Ammon's horn (tissue), 1 donor: Measurements from ENCODE around the gene ANK3.

Experiments
- DNase-seq: peaks from one replicate; pipeline ENCODE4 v3.0.0-alpha.2; 2016; ENCODE audit warnings: low spot score

Gene ANK3

DNA sequence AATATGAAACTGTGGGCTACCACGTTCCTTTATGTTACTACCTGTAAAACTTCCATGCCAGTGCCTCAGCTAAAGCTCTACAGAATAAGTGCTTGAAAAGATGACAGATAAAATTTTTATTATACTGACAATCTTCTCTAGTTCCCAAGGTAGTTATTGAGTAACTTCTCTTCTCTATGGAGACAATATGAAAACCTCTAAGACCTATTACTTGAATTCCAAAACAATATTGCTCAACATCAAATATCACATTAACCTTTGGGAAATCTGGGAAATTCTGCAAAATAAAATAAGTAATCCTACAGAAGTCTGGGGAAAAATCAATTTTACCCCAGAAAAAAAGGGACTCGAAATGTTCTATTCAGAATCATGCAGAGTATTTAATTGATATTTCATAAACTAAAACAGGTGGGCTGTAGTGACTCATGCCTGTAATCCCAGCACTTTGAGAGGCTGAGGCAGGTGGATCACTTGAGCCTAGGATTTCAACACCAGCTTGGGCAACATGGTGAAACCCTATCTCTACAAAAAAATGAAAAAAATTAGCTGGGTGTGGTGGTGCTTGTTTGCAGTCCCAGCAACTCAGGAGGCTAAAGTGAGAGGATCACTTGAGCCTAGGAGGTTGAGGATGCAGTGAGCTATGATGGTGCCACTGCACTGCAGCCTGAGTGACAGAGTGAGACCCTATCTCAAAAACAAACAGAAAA, 23.8 kb upstream of the ANK3 start:
- DNase-seq = no peak

- DNase-seq = no peak
Observed at GRCh38 chr10:60410970-60411369, 21.3 kb upstream of the ANK3 start.

GRCh38 chr10:60409202-60409601, 19.5 kb upstream of the ANK3 start:
- no peak for DNase-seq

DNA sequence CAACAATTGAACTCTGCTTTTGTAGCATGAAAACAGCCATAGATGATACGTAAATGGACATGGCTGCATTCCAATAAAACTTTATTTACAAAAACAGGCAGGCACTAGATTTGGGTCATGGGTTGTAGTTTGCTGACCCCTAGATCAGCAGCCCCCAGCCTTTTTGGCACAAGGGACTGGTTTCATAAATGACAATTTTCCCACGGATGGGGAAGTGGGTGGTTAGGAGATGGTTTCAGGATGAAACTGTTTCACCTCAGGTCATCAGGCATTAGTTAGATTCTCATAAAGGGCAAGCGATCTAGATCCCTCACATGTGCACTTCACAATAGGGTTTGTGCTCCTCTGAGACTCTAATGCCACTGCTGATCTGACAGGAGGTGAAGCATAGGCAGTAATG, 16.5 kb upstream of the ANK3 start:
- no peak for DNase-seq

DNA sequence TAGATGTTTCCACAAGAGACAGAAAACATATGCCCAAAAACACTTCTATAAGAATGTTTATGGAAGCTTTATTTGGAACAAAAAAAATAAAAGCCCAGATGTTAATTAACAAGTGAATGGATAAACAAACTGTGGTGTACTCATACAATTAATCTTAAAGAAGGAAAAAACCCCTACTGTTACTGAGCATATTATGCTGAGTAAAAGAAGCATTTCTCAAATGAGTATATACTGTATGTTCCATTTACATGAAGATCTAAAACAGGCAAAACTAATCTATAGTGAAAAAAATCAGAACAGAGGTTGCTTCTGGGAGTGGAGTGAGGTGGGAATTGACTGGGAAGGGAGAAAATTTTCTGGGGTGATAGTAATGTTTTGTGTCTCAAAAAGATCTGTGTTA, 15.5 kb upstream of the ANK3 start:
- no peak for DNase-seq

DNA sequence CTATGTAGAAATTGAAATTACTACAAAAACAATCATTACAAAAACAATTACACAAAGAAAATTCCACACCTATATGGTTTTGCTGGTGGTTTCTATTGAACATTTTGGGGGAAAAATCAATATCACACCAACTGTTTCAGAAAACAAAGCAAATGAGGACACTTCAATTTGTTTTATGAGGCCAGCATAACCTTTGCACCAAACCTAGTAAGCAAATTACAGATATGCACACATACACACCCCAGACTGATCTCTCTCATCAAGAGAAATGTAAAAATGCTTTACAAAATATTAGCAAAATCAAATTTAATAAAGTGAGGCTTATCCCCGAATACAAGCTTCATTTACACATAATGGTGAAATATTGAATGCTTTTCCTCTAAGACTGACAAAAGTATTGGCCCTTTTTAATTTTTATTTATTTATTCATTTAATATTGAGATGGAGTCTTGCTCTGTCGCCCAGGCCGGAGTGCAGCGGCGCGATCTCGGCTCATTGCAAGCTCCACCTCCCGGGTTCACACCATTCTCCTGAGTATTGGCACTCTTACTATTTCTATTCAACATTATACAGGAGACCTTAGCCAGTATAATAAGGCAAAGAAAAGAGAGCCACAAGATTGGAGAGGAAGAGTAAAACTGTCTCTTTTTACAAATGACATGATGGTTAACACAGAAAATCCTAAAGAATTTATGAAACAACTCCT, 13.6 kb upstream of the ANK3 start:
- no peak for DNase-seq

DNA sequence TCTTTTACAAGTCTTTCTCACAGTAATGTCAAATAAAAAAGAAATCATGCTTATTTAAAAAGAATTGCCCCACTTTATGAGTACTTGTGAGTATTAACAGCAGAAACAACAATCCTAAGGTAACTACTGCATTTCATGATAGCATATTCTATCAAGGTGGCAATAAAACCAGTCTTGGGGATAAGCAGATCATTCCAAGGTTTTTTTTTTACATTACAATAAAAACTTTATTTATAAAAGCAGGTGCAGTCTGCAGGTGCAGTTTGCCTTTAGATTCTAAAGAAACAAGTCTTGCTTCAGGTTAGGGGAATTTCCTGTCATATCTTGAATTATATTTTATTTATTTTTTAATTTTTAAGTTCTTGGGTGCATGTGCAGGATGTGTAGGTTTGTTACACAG, 10.7 kb upstream of the ANK3 start:
- no peak for DNase-seq

GRCh38 chr10:60399328-60399727, 9.7 kb upstream of the ANK3 start:
- no peak for DNase-seq

- DNase-seq = no peak
Observed at GRCh38 chr10:60397792-60398191, 8.1 kb upstream of the ANK3 start.

- no peak for DNase-seq
Observed at GRCh38 chr10:60396766-60397165, 7.1 kb upstream of the ANK3 start.

GRCh38 chr10:60395711-60396110, 6.0 kb upstream of the ANK3 start:
- no peak for DNase-seq

DNA sequence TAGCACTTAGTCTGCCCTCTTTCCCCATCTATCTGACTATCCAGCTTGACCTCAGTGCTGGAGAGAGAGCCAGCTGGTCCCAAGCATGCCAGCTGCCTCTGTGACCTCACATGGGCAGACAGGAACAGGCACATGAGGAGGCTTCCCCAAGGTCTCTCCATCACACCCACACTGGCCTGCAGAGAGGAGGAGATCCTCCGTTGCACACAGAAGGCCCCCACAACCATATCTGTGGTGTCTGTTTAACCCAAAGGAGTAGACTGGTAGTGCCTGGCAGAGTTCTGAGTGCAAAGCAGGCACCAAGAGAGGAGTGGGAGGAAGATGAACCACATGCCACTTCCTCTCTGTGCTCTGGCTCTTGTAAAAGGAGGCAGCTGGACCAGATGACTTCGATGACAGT, 4.8 kb upstream of the ANK3 start:
- peak; percentile 63 for DNase-seq

- peak; percentile 63 for DNase-seq
Observed at GRCh38 chr10:60390224-60390626, 550 bp upstream of the ANK3 start.

DNA sequence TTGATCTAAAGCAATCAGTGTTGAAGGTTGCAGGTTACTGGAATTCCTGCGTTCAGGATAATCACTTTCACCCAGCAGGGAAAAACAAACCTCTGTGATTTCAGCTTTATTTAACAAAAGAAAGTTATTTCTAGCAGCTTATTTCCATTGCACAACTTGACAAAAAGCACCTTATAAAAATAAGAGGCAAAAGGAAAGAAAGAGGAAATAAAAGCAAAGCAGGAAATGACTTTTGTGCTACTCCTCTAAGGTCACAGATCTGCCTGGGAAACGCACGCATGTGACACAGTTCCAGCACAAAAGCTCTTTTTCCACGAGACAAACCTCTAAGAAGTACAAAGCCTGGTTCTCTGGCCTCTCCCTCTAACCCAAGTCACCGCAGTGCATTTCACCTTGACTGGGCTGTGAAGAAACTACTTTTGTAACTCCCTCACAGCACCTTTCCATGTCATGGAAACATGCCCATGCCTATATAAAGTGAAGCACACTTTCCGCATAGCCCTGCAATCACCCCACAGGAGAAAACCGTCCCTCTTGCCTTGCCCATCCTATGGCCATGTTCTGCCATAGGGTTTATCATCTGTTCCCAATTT, 870 bp downstream of the ANK3 start:
- peak; percentile 71 for DNase-seq

GRCh38 chr10:60388116-60388625, 1.5 kb downstream of the ANK3 start:
- DNase-seq = no peak

- DNase-seq = peak; percentile 53
Observed at GRCh38 chr10:60387531-60387930, 2.1 kb downstream of the ANK3 start.

DNA sequence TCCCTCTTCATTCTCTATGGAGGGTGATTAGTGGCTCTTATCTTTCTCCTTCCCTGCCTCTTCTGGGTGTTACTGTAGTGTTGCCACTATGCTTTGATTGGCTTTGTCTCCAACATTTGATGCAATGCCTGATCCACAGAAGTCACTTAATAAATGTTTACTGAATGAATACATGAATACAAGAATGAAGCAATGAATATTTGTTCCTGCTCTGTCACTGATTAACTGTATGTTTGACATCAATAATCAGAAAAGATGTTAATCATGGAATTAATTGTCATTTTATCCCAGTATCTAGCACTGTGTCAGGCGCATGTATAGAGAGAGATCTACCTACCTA, 4.3 kb downstream of the ANK3 start:
- DNase-seq = no peak

DNA sequence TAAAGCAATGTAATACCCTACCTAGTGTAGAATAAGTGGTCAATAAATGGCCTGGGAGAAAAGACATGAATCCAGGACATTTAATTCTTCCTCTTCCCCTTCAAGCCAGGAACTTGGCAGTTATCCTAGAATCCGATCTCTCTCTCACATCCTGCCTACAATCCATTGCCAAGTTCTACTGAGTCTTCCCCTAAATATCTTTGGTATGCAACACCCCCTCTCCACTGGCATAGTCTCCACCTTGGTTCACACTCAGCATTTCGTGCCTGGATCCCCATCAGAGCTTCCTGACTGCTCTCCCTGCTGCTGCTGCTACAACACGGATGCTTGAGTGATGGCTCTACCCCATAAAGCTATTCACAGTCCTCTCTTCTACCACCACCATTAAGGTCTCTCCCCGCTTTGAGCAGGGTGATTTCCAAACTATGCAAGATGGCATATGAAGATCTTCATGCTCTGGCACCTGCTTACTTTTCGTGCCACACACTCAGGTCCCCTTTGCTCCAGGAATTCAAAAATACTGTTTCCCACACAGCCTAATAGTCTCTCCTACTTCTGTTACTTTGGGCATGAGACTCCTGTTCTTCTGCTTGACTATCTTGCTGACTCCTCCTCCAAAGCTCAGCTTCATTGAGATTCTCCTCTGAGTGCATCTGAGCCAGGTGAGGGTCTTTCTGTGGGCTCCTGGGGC, 4.8 kb downstream of the ANK3 start:
- peak; percentile 45 for DNase-seq

- no peak for DNase-seq
Observed at GRCh38 chr10:60384011-60384410, 5.7 kb downstream of the ANK3 start.

- no peak for DNase-seq
Observed at GRCh38 chr10:60382946-60383681, 6.6 kb downstream of the ANK3 start.

DNA sequence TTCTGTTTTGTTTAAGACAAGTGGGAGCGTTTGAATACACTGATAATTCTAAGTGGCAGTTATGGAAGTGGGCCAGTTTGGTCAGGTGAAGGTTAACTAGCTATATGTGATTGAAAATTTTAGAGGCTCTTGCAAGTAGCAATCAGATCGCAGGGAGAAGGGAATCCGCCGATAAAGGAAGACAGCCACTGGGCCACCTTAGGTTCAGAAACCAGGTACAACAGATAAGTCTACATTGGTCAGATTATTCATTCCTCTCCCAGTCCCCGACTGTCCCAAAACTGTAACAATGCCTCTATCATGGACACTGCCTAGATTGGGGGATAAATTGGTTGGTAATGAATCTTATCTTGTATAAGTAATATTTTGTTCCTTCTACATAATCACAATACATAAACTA, 8.9 kb downstream of the ANK3 start:
- no peak for DNase-seq

- no peak for DNase-seq
Observed at GRCh38 chr10:60377955-60378354, 11.7 kb downstream of the ANK3 start.
